Measurements from ENCODE around the gene PPM1M. TPM values are rescaled to one million over a fixed set of nuclear protein-coding genes. Genes with fewer than 3 reads are reported as not detected.

The PPM1M gene
- total and polyA plus RNA-seq, 10 of the 15 experiments (the other 5 are each of a cell fraction or from before 2014, with no cell fraction given): 7.3 to 24.8 (median 15.8) TPM

DNA sequence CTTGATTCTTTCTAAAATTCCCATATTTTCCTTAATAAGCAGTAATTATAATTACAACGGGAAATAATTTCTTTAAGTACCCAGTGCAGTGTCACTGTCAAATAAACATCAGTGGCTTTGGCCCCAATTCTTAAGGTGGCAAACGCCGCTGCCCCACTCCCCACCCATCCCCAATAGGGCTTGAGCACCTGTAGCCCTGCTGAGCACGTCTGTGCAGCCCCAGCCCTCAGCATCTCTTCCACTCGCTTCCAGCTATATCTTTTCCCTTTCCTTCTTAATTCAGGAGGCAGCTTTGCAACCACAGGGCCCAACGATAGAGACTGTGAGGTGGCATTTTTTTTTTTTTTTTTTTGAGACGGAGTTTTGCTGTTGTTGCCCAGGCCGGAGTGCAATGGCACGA, 9.0 kb downstream of the PPM1M start:
- ChIA-PET CTCF (interaction anchor here (1.1 to 3.7 kb wide), 4 partner anchors 8 to 85 kb away, joined by 3 to 20 read pairs (median 12); partner anchors contain the start of gene WDR82), POLR2A (interaction anchor here (0.7 to 7.8 kb wide), 5 partner anchors 13 to 1350 kb away, joined by 3 to 60 read pairs (median 8); partner anchors contain the start of genes TWF2 and WDR82), RAD21 (ENCODE audit: unreplicated experiment) (interaction anchor here (0.7 kb wide), 1 partner anchor 19 kb away, joined by 3 read pairs; no protein-coding TSS in a partner anchor), SMC1A (ENCODE audit: uncharacterized antibody, unreplicated experiment) (interaction anchor here (1.0 to 3.5 kb wide), 4 partner anchors 12 to 52 kb away, joined by 3 to 30 read pairs (median 20); partner anchors contain the start of gene WDR82)
- 93% methylated on average over 8 of the region's 9 CpGs for WGBS (ENCODE audit: insufficient coverage, insufficient replicate concordance, low lambda C conversion rate, missing lambda C conversion rate)
- Histone ChIP-seq H3K79me2 (ENCODE audit: control insufficient read depth, insufficient read depth, low read length) (peaks cover 4% of the 10 kb centered on the region), H3K4me2 (ENCODE audit: control insufficient read depth, insufficient read depth) (no peak overlapping the region), H3K36me3 (ENCODE audit: control insufficient read depth in 2 of 2, insufficient read depth in 2 of 2, low read length in 1 of 2) (peaks cover 40 to 49% of the 10 kb centered on the region in 2 experiments), H3K9me3 (replicated peaks; ENCODE audit: control insufficient read depth, insufficient read depth, low read length) (no peaks in the 10 kb centered on the region), H2AFZ (ENCODE audit: control insufficient read depth, low read depth, low read length) (no peak overlapping the region), H3K4me1 (ENCODE audit: control insufficient read depth, insufficient read depth, low read length) (peaks cover 18% of the 10 kb centered on the region), H3K27me3 (replicated peaks in 1 of 2; ENCODE audit: control insufficient read depth in 2 of 2, insufficient read depth in 2 of 2, low read length in 1 of 2) (no peaks in the 10 kb centered on the region), H3K4me3 (no peak overlapping the region), H3K27ac (ENCODE audit: control insufficient read depth, insufficient read depth) (no peak overlapping the region), H4K20me1 (ENCODE audit: control insufficient read depth, insufficient read depth) (no peaks in the 10 kb centered on the region), H3K9ac (ENCODE audit: control insufficient read depth, insufficient read depth, low read length) (no peak overlapping the region)
- DNase-seq (ENCODE audit: low read depth, low spot score): no peak
- no TSS peak for BruUV-seq (replicated peaks)
- FAIRE-seq: no peak
- intact Hi-C loops (cut with micrococcal nuclease; ENCODE audit: unreplicated experiment) (no loop called here), in situ Hi-C loops (cut with MboI) (no loop called here)
- ATAC-seq: no peak
- TF ChIP-seq POLR2AphosphoS2 (IDR thresholded peaks at IDR 0.05; ENCODE audit: low read depth, low read length) (peak; percentile 46; the same call in 1 of the 2 replicates), ZBTB40 (IDR thresholded peaks at IDR 0.05; ENCODE audit: borderline replicate concordance) (no peak)
